ENCODE results near the gene DAP3.

Gene DAP3

DNA sequence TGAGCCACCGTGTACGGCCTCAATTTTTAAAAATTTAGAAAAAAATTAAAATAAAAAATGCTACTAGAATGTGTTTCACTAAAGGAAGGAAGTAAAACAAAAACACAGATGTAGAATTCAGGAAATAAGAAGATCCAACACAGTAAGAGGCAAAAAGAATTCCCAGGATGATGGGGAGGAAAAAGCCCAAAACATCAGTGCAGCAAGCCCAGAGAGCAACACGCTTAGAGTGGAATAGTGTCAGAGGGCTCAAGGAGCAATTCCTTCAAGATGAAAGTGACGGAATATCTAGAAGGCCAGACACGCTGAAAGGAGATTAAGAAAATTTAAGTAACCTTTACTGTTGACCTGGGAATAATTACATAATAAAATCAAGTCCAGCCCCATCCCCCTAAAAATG lies 80.4 kb downstream of the DAP3 start:
- DNase-seq (ENCODE audit: low read depth in 4 of 4, low spot score in 1 of 4), result no peak

DNA sequence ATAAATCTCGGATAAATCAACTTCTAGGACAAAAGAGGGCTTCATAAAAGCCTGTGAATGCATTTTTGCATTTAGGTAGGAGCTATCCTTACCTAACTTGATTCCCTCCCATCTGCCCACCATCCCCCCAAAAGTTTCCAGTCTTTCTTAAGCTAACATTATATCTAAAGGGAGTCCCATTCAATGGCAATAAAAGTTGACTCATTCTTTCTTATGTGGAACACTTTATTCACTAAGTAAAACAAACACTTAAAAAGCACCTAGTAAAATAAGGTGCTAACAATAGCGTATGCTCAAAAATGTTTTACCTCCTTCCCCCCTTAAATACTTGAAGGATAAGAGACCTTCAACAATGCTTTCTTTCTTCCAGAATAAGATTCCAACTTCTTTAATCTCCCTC lies 84.3 kb downstream of the DAP3 start:
- DNase-seq (ENCODE audit: low read depth in 4 of 4, low spot score in 1 of 4), result no peak

DNA sequence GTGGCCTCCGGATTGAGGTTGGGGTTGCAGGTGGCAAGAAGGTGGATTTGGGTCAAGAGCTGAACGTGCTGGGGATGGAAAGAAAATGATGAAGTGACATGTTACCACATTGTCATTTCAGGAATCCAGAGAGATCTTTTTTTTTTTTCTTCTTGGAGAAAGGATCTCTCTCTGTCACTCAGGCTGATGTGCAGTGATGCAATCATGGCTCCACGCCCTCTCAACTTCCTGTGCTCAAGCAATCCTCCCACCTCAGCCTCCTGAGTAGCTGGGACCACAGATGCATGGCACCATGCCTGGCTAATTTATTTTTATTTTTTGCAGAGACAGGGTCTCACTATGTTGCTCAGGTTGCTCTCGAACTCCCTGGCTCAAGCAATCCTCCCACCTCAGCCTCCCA lies 87.5 kb downstream of the DAP3 start:
- DNase-seq (ENCODE audit: low read depth in 4 of 4, low spot score in 1 of 4), result no peak

DNA sequence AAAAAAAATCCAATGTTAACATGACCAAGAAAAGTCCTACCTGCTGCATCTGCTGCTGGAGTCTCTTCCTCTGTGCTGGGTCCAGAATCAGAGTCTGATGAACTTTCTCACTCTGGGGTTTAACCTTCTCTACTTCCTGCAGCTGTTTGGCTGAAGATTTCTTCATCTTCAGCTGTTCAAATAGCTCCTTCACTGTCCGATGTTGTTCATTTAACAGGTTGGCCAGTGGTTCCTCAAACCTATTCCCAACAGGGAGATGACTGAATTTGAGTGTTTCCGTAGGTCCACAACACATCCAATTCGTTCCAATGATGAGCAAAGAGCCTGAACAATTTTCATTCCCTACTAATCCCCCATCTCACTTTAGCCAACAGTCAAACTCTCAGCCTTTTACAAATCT lies 88.7 kb downstream of the DAP3 start:
- no peak for DNase-seq (ENCODE audit: low read depth in 4 of 4, low spot score in 1 of 4)

Data from stimulated activated CD4-positive, alpha-beta T cell treated with anti-CD3 and anti-CD28 coated beads, Interleukin-1b, Interleukin-23, amount 100 ng/mL, for 24 hours (primary cell).